Activated T-helper 1 cell treated with anti-CD3 and anti-CD28 coated beads, Interleukin-2, amount 50 U/mL, for 16 hours (primary cell): ENCODE results near the gene JAKMIP1.

Experiments used
- DNase-seq, 2 donors: peaks; one replicate each; pipeline ENCODE4 v3.0.0-alpha.2; 2020; ENCODE audit warnings: low read depth in 1 of 2, low spot score in 1 of 2

JAKMIP1 gene

GRCh38 chr4:6104541-6105130, 95.7 kb downstream of the JAKMIP1 start:
- no peak for DNase-seq

DNA sequence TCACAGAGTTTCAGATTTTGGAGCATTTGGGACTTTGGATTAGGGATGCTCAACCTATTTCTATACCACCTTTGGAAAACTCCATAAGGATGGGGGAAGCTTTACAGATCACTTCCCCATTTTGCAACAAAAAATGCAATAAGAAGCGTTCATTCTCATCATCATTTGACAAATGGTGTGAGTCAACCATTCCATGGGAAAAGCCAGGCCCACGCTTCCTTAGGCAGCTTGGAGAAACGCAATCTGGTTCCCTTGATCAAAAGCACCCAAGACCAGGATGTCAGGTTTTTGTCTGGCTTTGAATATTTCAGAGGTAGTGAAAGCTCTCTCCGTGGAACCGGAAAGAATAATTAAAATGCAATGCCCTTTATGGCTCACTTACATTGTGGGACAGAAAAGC, 102.8 kb downstream of the JAKMIP1 start:
- no peak for DNase-seq

GRCh38 chr4:6095897-6096296, 104.5 kb downstream of the JAKMIP1 start:
- DNase-seq = no peak

- no peak for DNase-seq
Observed at GRCh38 chr4:6095023-6095752, 105.2 kb downstream of the JAKMIP1 start.

GRCh38 chr4:6093671-6094070, 106.7 kb downstream of the JAKMIP1 start:
- DNase-seq = no peak

DNA sequence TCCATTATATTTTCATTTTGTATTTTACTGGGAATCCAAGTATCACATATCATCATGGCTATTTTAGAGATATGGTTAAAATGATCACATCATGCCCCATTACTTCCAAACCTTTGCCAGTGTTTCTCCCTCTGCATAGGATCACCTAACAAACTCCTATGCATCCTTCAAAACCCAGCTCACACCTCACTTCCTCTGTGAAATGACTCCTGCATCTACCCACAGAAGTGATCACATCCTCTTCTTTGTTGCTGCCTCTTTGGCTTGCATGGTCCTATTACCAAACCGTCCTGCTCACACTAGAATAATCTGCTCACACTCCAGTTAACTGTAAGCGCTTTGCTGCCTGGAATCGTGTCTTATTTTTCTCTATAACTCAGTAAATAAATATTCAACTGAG, 107.4 kb downstream of the JAKMIP1 start:
- no peak for DNase-seq

DNA sequence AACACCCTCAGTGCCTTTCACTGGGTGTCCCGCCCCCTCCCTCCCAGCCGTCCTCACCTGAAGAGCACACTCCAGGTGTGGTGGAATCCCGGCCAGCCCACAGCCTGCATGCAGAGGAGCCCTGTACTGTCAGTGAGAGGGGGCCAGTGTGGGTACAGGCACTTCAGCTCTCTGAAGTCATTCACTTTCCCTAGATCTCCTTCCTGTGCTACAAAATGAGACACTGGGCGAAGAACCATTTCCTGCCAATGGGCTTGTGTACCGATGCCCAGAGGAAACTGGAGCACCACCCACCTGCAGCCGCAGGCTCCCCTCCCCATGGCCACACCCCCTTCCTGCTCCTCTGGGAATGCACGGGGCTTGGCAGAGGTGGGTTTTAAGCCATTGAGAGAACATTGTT, 108.2 kb downstream of the JAKMIP1 start:
- DNase-seq = no peak

DNA sequence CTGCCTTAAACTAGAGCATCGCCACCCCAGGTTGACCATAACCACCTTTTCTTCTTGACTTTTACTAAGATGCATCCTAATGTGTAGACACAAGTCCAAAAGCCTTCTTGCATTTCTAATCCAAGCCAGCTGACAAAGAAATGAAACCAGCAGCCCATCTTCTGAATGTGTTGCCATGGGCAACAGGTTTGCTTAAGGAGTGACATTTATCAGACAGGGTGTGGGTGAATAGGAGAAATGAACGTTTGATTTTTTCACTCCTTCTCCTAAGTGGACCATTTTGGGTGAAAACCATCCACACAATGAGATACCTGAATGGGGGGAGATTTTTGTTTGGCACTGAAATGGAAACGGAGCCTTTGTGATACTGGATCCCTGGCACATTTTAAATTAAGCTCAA, 109.4 kb downstream of the JAKMIP1 start:
- no peak for DNase-seq

DNA sequence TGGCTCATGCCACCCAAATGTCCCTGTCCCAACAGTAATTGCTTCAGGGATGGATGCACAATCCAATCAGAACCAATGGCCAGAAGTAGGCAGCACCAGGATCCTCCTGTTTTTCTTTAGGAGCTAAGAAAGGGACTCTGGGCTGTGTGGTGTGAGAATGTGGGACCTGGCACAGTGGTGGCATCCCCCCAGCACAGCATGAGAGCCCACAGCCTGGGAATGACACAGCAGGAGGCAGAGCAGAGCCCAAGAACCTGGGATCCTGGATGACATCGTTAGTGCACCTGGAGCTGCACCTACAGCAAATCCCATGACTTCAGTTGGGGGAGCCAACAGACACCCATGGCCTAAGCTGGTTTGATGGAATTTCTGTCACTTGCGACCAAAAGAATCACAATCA, 111.4 kb downstream of the JAKMIP1 start:
- DNase-seq = no peak

GRCh38 chr4:6087669-6088341, 112.5 kb downstream of the JAKMIP1 start:
- DNase-seq = no peak

GRCh38 chr4:6086846-6087245, 113.5 kb downstream of the JAKMIP1 start:
- DNase-seq = no peak

GRCh38 chr4:6085691-6086628, 114.4 kb downstream of the JAKMIP1 start:
- no peak for DNase-seq

- no peak for DNase-seq
Observed at GRCh38 chr4:6085028-6085690, 115.2 kb downstream of the JAKMIP1 start.

DNA sequence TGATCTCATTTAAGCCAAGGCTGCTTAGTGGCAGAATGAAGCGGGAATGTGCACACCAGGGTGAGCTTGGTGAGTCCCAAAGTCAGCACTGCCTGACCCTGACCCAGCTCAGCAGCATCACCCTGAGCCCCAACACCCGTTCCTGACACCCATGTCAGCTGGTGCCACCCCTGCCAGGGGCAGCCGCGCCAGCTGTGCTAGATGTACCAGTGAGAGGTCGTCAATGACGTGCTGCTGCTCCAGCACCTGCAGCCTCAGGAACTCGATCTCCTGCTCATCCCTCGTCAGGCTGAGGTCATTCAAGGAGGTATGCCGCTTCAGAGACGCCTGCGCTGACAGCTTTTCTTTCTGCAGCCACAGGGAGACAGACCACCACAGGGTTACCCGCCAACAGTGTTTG, 120.4 kb downstream of the JAKMIP1 start:
- no peak for DNase-seq

DNA sequence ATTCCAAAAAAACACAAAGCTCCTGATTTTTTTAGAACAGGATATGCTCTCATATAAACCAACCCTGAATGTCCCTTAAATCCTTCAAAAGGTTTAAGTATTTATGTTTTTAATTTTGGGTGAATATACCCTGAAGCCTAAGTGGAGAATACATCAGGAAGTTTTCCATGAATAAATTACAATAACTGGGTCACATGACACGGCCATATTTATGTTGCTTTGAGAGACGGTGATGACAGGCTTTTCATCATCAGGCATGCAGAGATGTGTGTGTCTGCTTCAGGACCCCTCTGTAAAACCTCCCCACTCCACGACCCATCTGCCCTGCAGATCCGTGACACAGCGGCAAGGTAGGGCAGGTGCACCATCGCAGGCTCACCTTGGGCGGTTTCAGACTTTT, 121.8 kb downstream of the JAKMIP1 start:
- no peak for DNase-seq

DNA sequence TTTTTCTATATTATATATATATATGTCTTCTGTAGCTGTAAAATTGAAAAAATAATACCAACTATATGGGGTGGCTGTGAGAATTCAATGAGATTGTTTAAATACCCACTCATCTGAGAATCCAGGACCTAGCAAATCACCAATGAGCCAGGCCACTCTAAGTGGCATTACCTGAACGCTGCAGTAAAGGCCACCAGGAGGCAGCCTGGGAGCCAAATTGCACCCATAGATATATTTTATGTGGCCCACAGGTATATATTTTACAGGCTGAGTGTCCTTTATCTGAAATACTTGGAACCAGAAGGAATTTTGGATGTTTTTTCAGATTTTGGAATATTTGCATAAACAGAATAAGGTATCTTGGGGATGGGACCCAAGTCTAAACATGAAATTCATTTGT, 124.0 kb downstream of the JAKMIP1 start:
- no peak for DNase-seq

DNA sequence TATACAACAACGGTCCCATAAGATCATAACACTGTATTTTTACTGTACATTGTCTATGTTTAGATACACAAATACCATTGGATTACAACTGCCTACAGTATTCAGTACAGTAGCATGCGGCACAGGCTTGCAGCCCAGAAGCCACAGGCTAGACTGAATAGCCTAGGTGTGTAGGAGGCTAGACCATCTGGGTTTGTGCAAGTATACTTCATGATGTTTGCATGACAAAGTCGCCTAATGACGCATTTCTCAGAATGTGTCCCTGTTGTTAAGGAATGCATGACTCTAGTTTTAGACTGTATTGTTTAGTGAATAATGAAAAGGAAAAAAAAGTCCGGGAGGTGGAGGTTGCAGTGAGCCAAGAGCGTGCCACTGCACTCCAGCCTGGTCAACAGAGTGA, 125.6 kb downstream of the JAKMIP1 start:
- DNase-seq = no peak

GRCh38 chr4:6071959-6072720, 128.2 kb downstream of the JAKMIP1 start:
- DNase-seq = no peak

DNA sequence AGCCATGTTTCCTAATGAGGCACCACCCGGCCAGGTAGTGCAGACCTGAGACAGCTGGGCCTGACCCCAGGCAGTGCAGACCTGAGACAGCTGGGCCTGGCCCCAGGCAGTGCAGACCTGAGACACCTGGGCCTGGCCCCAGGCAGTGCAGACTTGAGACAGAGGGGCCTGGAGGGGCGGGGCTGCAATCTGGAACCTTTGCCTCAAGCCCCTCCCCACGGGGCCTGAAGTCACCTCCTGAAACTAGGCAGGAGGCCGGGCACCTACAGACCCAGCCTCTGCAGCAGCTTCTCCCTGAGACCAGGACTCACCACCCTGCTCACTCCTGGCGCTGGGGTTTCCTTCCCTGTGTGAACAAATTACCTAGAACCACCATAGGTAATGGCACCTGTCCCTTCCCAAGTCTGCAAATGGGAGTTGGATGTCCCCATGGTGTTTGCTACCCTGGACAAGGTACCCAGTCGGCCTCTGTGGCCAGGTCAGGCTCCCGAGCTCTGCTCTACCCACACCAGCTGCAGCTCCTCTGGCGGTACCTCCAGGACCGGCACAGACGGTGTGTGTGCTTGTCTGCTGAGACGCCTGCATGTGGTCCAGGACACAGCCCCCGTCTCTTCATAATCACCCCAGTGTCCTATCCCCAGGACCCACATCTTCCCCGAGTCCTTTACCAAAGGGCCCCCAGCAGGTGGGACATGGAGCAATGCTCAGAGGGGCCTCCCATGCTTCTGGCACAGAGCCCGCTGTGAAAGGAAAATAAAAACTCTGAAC, 129.0 kb downstream of the JAKMIP1 start:
- no peak for DNase-seq
